ENCODE data around the gene SEZ6L. TPM values are rescaled to one million over a fixed set of nuclear protein-coding genes. Genes with fewer than 3 reads are reported as not detected.

The SEZ6L gene
- total RNA-seq (2014; rRNA removed; shearing (Covaris generic)), result not detected in 2 replicates
- not detected in 2 replicates for polyA plus RNA-seq (2015; cell fraction: cytosol; rRNA removed)
- polyA plus RNA-seq (2015; cell fraction: nucleus; rRNA removed), result not detected in 2 replicates

GRCh38 chr22:26169315-26170111, at the start of gene SEZ6L:
SEZ6L (plus strand) TSS chr22:26169462; CDS start chr22:26169670, 208 bp downstream.
- no peak for DNase-seq (ENCODE audit: low read depth)

GRCh38 chr22:26122920-26123468, 46.3 kb upstream of the SEZ6L start:
- DNase-seq (ENCODE audit: low read depth), result no peak

GRCh38 chr22:26124991-26125725, 44.1 kb upstream of the SEZ6L start:
- no peak for DNase-seq (ENCODE audit: low read depth)

- DNase-seq (ENCODE audit: low read depth), result no peak
Observed at GRCh38 chr22:26127126-26127525, 42.1 kb upstream of the SEZ6L start.

GRCh38 chr22:26127556-26127955, 41.7 kb upstream of the SEZ6L start:
- no peak for DNase-seq (ENCODE audit: low read depth)

- no peak for DNase-seq (ENCODE audit: low read depth)
Observed at GRCh38 chr22:26131589-26132154, 37.6 kb upstream of the SEZ6L start.

GRCh38 chr22:26134654-26135330, 34.5 kb upstream of the SEZ6L start:
- peak; percentile 2 for DNase-seq (ENCODE audit: low read depth)

- no peak for DNase-seq (ENCODE audit: low read depth)
Observed at GRCh38 chr22:26135806-26136205, 33.5 kb upstream of the SEZ6L start.

- peak; percentile 21 for DNase-seq (ENCODE audit: low read depth)
Observed at GRCh38 chr22:26139310-26139709, 30.0 kb upstream of the SEZ6L start.

GRCh38 chr22:26141831-26142230, 27.4 kb upstream of the SEZ6L start:
- DNase-seq (ENCODE audit: low read depth), result no peak

GRCh38 chr22:26143806-26144325, 25.4 kb upstream of the SEZ6L start:
- no peak for DNase-seq (ENCODE audit: low read depth)

- DNase-seq (ENCODE audit: low read depth), result no peak
Observed at GRCh38 chr22:26159886-26160285, 9.4 kb upstream of the SEZ6L start.

- DNase-seq (ENCODE audit: low read depth), result no peak
Observed at GRCh38 chr22:26161746-26162145, 7.5 kb upstream of the SEZ6L start.

- DNase-seq (ENCODE audit: low read depth), result no peak
Observed at GRCh38 chr22:26162926-26163325, 6.3 kb upstream of the SEZ6L start.

GRCh38 chr22:26164174-26164573, 5.1 kb upstream of the SEZ6L start:
- DNase-seq (ENCODE audit: low read depth), result no peak

GRCh38 chr22:26168330-26168851, 871 bp upstream of the SEZ6L start:
- no peak for DNase-seq (ENCODE audit: low read depth)

GRCh38 chr22:26168939-26169314, 335 bp upstream of the SEZ6L start:
- no peak for DNase-seq (ENCODE audit: low read depth)

GRCh38 chr22:26170112-26170492, 840 bp downstream of the SEZ6L start:
- DNase-seq (ENCODE audit: low read depth), result no peak

GRCh38 chr22:26170795-26171580, 1.7 kb downstream of the SEZ6L start:
- DNase-seq (ENCODE audit: low read depth), result peak; percentile 3
